Stimulated activated CD8-positive, alpha-beta memory T cell treated with anti-CD3 and anti-CD28 coated beads, Interleukin-2, amount 100 ng/mL, for 1 hour (primary cell): ENCODE measurements around the gene ELMO1.

Source experiments
- DNase-seq, 2 donors: peaks; one replicate each; pipeline ENCODE4 v3.0.0-alpha.2; 2020; ENCODE audit warnings: low read depth in 2 of 2

Gene ELMO1

DNA sequence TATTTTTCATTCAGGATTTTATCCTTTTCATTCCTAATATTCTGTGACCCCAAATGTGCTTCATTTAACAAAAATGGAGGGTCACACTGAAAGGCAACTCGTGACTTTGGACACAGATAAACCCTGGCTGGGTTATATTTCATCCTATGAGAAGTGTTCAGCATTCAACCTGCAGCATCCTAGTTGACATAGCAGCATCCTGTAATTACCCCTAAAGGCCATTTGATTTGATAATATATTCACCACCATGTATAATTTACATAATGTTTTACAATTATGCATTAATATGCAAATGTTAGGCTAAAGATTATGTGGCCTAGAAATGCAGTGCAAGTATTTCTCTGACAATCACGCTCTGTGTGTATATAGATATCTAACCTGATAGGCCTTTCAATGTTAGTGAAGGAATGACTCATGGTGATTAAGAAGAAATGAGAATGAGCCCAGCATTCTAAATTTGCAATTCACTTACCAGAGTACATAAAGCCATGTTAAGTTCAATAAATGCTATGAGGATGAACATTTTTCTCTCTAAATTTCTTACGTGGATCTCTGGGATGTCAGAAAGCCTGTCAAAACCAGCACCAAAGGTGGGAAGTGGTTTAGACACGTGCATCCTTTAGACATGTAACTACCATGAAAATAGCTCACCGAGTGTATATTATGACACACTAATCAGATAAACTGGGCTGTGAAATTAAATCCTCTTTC is 386.7 kb downstream of the ELMO1 start:
- DNase-seq = no peak

DNA sequence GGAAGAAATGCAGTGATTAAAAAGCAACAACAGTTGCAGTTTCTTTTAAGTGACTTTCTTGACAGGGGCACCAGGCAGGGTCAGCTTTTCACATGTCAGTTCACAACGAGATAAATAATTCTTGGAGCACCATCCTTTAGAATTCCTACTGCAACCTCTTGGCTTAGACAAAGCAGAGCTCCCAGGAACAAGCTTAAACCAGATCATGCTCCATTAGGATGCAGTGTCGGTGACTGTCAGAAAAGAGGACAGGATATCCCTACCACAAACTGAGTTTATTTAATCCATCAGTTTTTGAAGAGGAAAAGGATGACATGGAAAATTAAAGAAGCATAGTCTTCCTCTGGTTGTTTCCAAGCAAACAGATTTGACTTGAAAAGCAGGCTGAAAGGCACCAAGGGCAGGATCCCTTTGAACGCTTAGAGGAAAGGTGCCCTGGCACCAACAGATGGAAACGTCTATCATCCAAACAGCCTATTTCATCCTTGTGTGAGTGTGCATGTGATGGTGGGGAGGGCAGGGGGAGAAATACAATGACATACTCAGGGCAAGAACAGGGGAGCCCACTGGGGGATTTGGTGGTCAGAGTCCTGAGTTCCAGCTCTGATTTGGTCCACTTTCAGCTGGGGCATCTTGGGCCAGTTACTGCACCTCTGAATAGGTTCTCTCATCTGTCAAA is 392.3 kb downstream of the ELMO1 start:
- DNase-seq = no peak

DNA sequence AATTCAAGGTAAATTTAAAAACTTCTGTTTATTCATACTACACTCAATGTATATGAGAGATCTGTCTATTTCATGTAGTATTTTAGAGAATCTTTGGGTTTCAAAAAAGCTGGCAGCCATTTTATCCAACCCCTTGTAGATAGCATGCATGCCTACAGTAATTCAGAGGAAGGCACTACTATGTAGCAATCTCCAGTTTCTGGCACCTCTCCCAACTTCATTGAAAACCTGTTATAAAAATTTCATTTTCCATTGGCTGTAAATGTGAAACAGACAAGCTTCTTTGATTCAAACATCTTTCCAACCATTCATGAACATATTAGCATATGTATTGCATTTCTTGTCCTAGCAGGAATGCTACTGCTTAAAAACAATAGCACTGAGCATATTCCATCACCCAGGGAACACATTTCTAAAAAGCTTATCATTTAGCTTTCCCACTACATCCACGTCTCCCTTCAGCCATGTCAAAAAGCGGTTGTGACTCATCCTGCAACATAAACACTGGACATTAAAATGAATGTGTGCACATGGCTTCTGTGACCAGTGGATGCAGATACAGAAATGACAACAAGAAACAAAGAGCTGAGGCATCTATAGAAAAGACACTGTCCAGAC is 393.9 kb downstream of the ELMO1 start:
- no peak for DNase-seq

DNA sequence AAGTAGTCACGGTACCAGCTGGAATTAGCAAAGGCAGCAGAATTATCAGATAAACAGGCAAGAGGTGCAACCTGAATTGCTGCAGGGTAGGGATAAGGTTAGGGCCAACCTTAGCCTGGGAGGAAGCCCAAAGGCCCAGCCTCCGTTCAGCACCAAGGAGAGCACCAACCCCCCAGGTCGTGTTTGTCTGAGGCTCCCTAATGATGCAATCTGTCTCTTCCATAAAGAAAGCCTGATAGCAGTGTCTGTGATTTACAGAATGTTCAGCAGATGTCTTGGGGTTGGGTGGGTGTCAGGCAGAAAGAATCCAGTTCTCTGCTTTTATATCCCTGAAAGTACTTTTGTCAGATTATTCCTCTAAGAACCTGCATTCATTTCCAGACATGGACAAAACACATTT is 396.0 kb downstream of the ELMO1 start:
- DNase-seq = no peak

DNA sequence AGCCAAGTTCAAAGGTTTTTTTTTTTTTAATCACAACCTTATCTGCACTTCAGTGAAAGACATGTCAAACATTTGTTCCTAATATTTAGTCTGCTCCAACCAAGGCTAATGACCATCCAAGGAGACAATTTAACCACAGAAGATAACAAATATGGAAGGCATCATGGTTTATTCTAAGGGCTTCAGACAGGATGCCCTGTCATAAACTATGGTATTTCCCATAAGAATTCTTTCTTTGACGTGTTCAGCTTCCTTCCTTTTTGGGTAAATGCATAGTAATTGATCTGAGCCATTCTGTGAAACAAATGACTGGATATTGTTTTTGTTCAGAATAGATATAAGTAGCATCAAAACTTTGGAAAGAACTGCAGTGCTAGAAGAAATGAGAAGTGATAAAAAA is 397.9 kb downstream of the ELMO1 start:
- no peak for DNase-seq

DNA sequence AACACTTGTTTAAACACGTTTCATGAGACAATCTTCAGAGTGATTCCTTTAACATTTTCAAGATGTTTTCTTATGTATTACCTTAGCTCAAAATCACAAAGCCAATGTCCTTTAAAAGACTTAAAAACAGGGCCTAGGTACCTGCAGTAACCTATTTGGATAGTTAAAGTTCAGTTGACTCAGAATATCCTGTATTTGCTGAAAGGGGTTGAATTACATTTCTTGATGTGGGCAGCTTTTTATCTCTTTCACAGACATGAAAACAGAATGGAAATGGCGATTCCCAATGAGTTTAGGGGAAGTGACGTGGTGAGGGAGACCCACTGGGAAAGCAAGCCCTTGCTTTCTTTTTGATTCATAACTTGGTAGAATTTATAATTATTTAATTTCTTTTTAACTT is 400.0 kb downstream of the ELMO1 start:
- no peak for DNase-seq

DNA sequence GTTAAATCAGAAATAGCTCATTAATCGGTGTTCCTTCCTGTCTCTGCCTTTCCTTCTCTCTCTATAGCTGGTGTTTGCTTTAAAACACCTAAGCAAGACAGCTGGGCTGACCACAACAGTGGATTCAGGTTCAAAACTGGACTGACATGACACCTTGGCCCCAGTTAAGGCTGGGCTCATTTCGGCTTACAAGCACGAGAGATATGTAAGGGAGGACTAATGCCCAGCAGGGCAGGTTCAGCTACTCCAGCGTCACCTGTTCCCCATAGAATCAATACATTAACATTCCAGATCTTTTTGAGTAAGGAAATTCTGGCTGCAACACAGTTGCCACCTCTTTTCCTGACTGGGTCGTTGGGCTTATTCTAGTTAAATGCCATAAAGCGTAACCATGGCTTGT is 401.4 kb downstream of the ELMO1 start:
- DNase-seq = no peak

DNA sequence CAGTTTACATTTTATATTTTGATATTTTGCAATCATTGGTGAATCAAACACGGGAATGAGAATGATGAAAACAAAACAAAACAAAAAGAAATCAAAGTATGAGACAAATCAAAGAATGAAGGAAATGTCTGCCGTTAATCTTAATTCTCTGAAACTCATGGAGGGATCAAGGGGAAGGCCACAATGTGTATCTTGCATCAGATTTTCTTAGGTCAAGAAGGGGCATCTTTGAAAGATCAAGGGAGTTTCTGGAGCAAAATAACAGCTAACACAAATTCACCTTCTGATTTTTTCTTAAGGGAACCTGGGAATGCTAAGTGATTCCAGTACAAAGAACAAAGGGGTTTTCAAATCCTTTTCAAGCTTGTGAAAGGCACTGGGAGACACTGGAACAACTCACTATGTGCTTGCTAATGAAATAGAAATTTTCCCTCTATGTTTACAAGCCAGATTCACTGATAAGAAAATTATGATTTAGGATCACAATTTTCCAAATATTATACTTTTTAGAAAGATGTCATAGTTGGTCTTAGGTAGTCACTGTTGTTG is 402.1 kb downstream of the ELMO1 start:
- no peak for DNase-seq

DNA sequence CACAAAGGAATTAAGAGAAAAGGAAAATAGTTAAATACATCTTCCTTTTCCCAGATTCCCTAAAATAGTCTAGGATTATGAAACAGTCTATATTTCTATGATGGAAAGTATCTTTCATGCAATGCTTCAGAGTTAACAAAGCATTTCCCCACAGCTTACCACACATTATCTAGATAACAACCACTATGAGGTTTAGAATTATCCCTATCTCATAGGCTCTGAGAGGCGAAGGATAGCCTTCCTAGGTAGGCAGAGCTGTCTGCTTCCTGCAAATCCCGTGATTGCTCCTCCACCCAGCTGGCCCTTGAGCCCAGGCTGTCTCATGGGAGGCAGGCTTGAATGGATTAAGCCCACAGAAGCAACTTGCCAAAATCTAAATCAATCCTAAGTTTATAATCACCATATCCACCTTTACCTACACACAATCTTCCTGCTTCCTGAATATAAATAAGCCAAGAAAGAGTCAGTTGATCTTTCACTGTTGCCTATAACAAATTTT is 402.9 kb downstream of the ELMO1 start:
- DNase-seq = no peak

DNA sequence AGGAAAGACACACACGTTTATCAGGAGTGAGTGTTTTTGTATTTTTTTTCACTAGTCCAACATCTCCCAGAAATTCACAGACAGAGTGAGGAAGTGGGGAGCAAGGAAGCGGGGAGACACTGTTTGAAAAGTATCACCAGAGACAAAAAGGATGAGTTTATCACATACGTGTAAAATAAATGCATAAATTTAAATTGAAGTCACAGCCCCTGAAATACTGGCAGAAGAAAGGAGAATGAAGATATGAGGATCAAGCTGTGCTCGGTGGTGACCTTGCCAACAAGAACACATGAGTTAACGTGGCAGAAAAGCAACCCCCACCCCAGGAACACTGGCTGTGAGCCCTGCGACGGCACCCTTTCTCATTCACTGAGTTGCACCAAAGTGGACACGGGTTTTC is 407.2 kb downstream of the ELMO1 start:
- no peak for DNase-seq

DNA sequence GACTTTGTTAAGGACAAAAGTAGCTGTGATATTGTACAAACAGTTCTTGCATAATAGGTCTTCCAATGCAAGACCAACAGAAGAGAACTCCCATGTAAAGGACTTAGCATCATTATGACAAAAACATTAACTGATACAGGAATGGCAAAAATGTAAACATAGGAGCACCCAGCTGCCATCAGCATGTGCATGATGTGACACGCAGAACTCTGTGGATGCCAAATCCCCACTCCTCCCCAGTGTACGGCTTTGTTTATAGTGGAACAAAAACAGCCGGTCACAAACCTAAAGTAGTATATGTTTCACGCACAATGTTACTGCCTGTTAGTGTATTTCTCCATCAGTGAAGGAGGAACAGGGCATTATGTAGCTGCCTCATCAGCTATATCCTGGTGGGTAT is 408.3 kb downstream of the ELMO1 start:
- DNase-seq = no peak

DNA sequence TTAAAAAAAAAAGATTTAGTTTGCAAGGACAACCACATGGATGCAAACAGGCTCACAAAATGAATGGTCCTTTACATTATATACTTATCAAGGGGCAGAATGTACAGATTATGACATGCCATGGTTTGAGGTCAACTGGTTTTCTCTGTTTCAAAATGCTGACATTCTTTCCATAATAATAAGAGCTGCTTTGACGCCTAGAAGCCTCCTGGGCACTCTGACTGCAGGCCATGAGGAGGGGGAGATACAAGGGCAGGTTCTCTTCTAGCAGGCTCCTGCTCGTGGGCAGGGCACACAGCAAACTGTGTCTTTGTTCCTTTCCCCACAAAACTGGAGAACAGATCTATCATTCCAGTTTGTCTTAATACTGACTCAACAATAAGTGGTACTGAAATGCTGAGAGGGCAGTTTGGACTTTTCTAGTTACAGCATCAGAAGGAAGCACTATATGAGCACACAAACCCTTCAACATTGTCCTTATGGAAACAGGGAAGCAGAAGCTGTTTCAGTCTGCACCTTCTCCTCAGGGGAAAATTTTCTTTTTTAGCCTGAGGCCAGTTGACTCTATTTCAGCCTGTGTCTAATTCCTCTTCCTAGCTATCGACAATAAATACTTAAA is 409.4 kb downstream of the ELMO1 start:
- no peak for DNase-seq

DNA sequence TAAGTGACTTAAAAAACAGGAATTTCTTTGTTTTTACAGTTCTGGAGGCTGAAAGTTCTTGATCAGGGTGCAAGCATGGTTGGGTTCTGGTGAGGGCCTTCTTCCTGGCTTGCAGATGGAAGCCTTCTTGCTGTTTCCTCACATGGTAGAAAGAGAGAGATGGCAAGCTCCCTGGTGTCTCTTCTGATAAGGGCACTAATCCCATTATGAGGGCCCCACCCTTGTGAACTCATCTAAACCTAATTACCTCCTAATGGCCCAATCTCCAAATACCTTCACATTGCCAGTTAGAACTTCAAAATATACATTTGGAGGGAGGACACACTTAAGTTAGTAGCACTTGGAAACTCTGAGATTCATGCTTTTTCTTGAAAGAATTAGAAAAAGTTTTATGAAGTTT is 410.0 kb downstream of the ELMO1 start:
- no peak for DNase-seq

DNA sequence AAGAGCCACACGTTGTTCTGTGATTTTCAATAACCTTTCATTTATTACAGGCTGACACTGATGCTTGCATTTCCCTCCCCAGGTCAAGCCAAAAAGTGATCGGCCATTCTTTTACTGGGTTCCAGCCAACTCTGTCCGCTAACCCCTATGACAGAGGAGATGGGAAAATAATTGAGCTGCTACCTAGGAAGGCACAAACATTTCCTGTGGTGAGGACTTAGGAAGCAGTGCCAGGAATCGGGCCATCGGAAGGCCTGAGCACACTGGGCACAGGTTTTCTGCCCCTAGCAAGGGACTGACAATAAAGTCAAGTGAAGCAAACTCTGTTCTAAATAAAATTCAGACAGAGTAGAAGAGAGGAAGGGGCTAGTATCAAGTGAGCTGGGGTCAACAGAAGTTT is 411.4 kb downstream of the ELMO1 start:
- no peak for DNase-seq

DNA sequence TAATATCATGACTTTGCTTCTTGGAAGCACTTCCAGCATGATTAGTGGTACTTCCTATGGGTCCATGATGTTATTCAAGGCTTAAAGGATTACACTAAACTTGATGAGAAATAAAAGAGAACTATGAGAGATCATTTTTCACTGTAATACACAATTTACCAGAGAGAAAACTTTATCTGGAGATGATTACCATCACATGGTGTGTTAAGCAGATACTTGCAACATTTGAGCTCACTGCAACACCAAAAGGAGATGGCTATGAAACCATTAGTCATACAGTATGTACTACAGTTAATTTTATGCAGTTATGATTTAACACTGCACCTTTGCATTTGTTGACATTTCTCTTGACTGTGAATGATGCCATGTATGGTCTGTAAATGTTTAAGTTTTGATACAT is 413.0 kb downstream of the ELMO1 start:
- no peak for DNase-seq

DNA sequence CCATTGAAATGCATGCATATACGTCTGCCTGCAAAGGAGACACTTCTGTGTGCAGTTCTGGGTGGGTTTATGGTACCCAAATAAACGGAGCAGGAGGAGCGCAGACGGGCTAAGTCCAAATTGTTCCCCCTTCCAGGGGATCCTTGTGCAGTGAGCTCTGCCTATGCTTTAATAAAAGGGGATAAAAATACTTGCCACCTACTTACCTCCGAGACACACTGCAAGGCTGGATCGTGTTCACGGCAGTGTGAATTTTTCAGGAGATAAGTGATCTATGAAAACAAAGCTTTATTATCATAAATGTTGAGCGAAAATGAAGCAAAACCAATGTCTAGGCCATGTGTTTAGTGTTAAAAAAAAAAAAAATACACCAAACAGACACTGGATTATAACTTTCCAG is 415.5 kb downstream of the ELMO1 start:
- no peak for DNase-seq

DNA sequence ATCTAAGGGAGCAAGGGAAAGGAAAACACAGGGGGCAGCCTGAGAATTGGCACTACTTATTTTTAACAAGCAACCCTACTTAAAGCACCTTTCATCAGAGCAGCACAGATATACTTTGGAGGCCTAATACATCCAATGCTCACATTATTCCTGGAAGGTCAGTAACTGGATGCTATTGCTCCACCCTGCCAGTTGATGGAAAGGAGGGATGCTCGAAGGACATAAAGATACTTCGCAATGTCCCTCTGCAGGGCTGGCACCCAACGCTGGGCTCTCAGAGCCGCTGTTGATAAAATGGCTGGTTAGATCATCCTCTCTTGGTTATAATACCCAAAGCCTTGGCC is 416.4 kb downstream of the ELMO1 start:
- DNase-seq = no peak

DNA sequence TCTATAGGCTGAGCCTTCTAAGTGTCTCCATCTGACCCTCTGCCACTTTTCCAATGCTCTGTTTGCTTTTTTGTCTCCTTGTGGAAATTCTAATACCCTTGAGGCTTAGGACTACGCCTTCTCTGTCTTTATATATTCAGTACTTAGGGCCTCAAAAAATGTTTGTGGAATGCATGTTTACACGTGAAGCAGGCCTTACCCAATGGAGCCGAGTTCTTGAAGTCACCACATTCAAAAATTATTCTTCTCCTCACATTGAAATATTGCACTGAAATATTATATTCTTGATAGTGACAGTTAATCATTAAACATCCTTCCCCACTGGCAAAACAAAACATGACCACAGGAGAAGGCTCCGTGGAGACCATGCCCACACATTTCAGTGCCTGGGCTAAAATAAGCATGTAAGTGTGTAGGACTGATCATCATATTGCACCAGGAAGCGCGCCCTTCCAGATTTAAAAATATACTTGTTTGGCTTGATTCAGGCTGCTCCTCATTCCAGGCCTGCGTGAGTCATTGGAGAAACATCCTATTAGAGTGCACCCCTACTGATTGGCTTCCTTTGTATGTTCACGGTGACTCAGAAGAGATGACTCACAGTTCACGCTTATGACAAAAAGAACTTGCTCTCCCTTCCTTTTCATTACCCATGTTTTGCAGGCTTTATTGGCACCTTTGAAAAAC is 416.9 kb downstream of the ELMO1 start:
- no peak for DNase-seq

DNA sequence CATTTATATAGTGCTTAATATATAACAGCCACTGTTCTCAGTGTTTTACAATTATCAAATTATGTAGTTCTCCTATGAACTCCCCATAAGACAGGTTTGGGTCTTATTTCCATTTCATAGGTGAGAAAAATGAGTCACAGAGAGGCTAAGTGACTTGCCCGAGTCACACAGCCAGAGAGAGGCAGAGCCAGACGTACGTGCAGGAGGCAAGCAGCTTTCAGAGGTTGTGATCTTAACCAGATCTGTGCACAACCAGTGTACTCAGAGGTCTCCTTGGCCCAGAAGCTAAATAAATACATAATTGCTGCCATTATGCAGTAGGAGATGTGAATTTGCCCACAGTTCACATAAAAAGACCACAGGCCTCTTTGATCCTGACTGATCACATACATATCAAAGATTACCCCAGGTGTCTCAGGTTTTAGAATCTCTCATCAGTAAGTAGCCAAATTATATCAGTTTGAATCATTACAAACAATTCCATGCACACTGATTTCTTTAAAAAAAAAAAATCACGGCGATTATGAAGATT is 419.7 kb downstream of the ELMO1 start:
- no peak for DNase-seq

DNA sequence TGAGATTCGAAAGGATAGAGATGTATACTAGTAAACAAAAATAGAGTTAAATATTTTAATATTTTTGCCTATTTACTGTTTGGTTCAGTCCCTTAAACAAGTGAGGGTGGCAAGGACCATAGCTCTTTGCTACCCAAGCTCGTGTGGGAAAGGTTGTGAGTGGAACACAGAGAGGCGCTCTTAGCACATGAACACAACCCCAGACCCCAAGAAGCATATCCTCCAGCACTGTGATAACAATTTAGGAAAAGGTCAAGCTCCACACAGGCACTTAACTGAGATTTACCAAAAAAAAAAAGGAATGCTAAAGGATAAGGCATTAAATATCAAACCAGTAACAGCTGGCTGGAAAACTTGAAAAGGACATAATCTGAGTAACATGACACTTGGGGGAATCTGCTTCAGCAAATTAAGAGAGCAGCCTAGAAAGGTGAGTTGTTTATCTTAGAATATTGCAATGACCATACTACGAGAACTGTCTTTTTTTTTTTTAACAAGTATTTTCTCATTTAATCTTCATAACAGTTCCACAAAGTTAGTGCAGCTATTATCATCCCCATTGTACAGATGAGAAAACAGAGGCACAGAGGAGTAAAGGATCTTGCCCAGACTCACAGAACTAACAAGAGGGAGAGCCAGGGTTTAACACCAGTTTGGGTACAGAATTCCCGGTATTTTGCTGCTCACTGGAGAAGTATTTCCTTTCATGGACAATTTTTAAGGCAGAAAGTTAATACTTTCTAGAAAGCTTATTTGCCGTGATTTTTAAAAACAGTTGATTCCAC is 420.9 kb downstream of the ELMO1 start:
- DNase-seq = no peak

DNA sequence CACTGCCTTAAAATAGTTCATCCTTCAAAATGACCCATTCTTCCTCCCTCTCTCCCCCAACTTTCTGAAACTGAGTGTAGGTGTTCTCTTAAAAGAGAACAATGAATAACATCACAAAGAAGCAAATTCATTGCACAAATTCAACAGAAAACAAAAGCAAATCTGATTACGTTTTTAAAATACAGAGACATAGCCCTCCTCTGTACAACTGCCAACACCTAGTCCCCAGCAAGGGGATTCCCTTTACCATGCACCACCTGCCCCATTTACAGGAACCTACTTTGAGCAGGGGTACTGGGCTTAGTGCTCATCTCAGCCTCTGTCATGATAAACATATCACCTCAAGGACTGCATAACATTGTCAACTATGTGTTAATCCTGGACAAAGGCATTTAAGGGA is 421.6 kb downstream of the ELMO1 start:
- DNase-seq = no peak
